ENCODE measurements around the gene GRID2. TPM values are rescaled to one million over a fixed set of nuclear protein-coding genes. Genes with fewer than 3 reads are reported as not detected.

Gene GRID2
- total and polyA plus RNA-seq, 8 donors = 0.14 to 0.36 (median 0.22) TPM

- no peaks in the 10 kb centered on the region for H3K4me1 ChIP-seq
- peak in 1 of 2 donors; percentile 69 for TF ChIP-seq CTCF (IDR thresholded peaks at IDR 0.05)
- DNase-seq (peak in 2 of 4 donors; percentile 48 to 57), ATAC-seq (peak; percentile 75)
- H3K4me3 ChIP-seq = no peak overlapping the region
- H3K27ac ChIP-seq = no peak overlapping the region
- intact Hi-C loops (cut with DNase I) = no loop called here
- H3K9me3 ChIP-seq = no peaks in the 10 kb centered on the region
- H3K27me3 ChIP-seq = no peaks in the 10 kb centered on the region
- no peaks in the 10 kb centered on the region for H3K36me3 ChIP-seq
These were observed 1461.0 kb downstream of the GRID2 start for GRCh38 chr4:93764639-93765246.

DNA sequence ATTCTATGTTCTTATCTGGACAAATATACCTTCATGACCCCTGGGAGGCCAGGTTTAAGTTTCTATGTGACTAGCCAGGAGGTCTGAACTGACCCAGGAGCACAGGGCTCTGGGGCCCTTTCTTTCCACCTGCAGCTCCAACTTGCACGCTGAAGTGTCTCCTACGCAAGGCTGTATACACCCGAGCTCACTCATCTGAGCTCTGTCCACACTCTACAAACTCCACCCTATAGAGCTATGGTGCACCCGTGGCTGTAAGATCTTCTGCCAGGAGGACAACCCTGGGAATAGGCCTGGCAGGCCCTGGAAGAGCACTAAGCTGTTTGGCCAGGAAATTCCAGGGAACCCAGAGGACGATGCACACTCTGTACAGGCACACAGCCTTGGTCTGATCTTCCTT, 1464.2 kb downstream of the GRID2 start:
- TF ChIP-seq CTCF (IDR thresholded peaks at IDR 0.05) = no peak
- H3K27me3 ChIP-seq = no peaks in the 10 kb centered on the region
- no peak overlapping the region for H3K4me3 ChIP-seq
- no peaks in the 10 kb centered on the region for H3K4me1 ChIP-seq
- no peak overlapping the region for H3K27ac ChIP-seq
- no peak for ATAC-seq
- H3K36me3 ChIP-seq = no peaks in the 10 kb centered on the region
- no peak for DNase-seq
- no peaks in the 10 kb centered on the region for H3K9me3 ChIP-seq
- intact Hi-C loops (cut with DNase I) = no loop called here

GRCh38 chr4:93770201-93770600, 1466.4 kb downstream of the GRID2 start:
- Histone ChIP-seq H3K36me3 (no peaks in the 10 kb centered on the region), H3K27ac (no peak overlapping the region), H3K9me3 (no peaks in the 10 kb centered on the region), H3K27me3 (no peaks in the 10 kb centered on the region), H3K4me3 (no peak overlapping the region), H3K4me1 (no peaks in the 10 kb centered on the region)
- no peak for DNase-seq
- intact Hi-C loops (cut with DNase I) = no loop called here
- TF ChIP-seq CTCF (IDR thresholded peaks at IDR 0.05) = no peak
- ATAC-seq = no peak

DNA sequence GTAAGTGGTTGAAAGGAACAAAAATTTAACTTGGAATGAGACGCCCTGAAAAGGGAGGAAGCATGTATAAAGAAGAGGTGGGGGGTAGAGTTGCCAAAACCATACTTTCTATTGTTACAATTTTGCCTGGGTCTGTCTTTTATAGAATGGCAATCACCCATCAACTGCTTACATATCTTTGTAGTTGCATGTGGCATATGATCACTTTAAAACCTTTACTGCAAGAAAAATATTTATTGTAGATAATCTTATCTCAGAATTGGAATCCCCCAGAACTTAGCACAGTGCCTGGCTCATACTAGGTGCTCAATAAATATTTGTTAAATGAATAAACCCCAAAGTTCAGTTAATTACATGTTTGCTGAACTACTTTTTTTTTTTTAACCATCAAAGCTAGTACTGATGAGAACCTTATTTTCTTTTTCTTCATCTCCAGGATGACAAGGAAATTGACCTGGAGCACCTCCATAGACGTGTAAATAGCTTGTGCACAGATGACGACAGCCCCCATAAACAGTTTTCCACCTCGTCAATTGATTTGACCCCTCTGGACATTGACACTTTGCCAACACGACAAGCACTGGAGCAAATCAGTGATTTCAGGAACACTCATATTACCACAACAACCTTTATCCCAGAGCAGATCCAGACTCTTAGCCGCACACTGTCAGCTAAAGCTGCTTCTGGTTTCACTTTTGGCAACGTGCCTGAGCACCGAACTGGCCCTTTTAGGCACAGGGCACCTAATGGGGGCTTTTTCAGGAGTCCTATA, 1468.1 kb downstream of the GRID2 start:
- intact Hi-C loops (cut with DNase I) = no loop called here
- H3K36me3 ChIP-seq = no peaks in the 10 kb centered on the region
- no peak for DNase-seq
- no peak overlapping the region for H3K27ac ChIP-seq
- H3K27me3 ChIP-seq = no peaks in the 10 kb centered on the region
- no peaks in the 10 kb centered on the region for H3K4me1 ChIP-seq
- no peak overlapping the region for H3K4me3 ChIP-seq
- ATAC-seq = no peak
- TF ChIP-seq CTCF (IDR thresholded peaks at IDR 0.05) = no peak
- no peaks in the 10 kb centered on the region for H3K9me3 ChIP-seq

DNA sequence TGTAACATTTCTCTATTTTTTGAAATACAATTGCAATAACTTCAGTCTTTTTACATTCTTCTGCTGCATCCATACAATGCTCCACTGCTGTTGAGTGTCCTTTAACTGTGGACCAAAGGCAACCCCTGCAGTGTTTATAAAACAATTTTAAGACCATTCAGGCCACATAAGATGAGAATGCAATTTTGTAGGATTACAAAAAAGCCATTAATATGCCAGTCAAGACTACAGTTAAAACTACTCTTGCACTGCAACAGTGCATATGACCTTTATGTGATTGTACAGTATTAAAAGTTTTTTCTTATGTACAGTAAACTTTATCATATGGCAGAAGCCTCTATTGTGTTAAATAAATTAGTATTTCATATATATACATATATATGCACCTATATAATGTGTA, 1469.1 kb downstream of the GRID2 start:
- Histone ChIP-seq H3K27ac (no peak overlapping the region), H3K36me3 (no peaks in the 10 kb centered on the region), H3K4me3 (no peak overlapping the region), H3K4me1 (no peaks in the 10 kb centered on the region), H3K9me3 (no peaks in the 10 kb centered on the region), H3K27me3 (no peaks in the 10 kb centered on the region)
- intact Hi-C loops (cut with DNase I) = no loop called here
- no peak for TF ChIP-seq CTCF (IDR thresholded peaks at IDR 0.05)
- no peak for ATAC-seq
- no peak for DNase-seq

Measured in left lung (tissue), 10 donors.